PC-9 (cell line): ENCODE measurements around the gene DHCR7.

Source experiments
- EZH2 ChIP-seq: fragments of 200-600 bp; sonication (generic); IDR thresholded peaks from 2 replicates; pipeline ENCODE4 v1.8.0; 2017; ENCODE audit warnings: antibody characterized with exemption, low read depth
- TF ChIP-seq, protein P1 (sequence below): fragments of 200-600 bp; sonication (generic); conservative IDR thresholded peaks from 2 replicates; pipeline ENCODE4 v1.6.1; 2017; ENCODE audit warnings: mixed run types, antibody characterized with exemption, mild to moderate bottlenecking, moderate library complexity

DNA sequence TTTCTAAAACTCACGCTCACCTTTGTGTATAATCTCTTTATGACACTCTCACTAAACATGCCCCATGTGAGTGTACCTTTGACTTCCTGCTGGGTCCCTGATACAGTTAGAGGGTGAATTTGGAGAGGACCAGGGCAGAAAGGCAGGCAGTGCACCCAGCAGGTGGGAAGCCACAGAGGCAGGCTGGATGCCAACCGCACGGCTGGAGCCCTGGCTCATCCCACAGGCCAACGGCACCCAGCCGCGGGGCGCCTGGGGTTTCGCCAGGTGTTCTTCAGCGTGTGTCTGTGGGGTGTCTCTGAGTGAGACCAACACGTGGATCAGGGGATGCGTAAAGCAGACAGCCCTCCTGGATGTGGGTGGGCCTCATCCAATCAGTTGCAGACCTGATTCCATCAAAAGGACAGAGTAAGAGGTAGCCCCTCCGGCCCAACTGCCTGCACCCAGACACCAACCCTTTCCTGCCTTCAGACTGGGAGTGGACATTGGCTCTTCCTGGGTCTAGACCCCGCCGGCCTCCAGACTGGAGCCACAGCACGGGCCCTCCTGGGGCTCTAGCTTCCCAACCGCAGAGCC, 51.6 kb downstream of the DHCR7 start:
- TF ChIP-seq, protein P1, sequence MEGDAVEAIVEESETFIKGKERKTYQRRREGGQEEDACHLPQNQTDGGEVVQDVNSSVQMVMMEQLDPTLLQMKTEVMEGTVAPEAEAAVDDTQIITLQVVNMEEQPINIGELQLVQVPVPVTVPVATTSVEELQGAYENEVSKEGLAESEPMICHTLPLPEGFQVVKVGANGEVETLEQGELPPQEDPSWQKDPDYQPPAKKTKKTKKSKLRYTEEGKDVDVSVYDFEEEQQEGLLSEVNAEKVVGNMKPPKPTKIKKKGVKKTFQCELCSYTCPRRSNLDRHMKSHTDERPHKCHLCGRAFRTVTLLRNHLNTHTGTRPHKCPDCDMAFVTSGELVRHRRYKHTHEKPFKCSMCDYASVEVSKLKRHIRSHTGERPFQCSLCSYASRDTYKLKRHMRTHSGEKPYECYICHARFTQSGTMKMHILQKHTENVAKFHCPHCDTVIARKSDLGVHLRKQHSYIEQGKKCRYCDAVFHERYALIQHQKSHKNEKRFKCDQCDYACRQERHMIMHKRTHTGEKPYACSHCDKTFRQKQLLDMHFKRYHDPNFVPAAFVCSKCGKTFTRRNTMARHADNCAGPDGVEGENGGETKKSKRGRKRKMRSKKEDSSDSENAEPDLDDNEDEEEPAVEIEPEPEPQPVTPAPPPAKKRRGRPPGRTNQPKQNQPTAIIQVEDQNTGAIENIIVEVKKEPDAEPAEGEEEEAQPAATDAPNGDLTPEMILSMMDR, result no peak
- no peak for TF ChIP-seq EZH2
